ENCODE data around the gene CHAF1B. TPM values are rescaled to one million over a fixed set of nuclear protein-coding genes. Genes with fewer than 3 reads are reported as not detected.
"Not testable (repeated sequence)": the region's sequence is repeated elsewhere in the genome, so short reads cannot be mapped to it uniquely, and the experiment has no call there.

CHAF1B gene
- total RNA-seq, 2 experiments from 2014 or later, result 30.9 to 34.7 TPM

DNA sequence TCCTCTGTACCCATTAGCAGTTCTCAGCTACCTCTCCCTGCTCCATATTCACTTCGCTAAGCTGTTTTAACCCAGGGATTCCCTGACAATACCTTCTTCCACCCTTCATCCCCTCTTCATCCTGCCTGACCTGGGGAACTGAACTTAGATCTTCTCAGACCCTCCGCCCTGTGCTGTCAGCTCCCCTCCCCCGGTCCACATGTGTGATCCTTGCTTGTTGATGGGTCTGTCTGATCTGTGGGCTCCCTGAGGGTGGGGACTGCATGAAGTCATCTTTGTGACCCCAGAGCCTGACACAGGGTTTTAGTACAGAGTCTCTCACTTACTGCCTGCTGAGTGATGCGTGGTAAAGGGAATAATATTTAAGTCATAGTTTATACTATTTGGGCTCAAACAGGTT, 11.8 kb downstream of the CHAF1B start:
- TF ChIP-seq, protein P1, sequence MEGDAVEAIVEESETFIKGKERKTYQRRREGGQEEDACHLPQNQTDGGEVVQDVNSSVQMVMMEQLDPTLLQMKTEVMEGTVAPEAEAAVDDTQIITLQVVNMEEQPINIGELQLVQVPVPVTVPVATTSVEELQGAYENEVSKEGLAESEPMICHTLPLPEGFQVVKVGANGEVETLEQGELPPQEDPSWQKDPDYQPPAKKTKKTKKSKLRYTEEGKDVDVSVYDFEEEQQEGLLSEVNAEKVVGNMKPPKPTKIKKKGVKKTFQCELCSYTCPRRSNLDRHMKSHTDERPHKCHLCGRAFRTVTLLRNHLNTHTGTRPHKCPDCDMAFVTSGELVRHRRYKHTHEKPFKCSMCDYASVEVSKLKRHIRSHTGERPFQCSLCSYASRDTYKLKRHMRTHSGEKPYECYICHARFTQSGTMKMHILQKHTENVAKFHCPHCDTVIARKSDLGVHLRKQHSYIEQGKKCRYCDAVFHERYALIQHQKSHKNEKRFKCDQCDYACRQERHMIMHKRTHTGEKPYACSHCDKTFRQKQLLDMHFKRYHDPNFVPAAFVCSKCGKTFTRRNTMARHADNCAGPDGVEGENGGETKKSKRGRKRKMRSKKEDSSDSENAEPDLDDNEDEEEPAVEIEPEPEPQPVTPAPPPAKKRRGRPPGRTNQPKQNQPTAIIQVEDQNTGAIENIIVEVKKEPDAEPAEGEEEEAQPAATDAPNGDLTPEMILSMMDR (IDR thresholded peaks at IDR 0.05), result no peak
- no peak for DNase-seq
- H3K36me3 Mint-ChIP-seq (ENCODE audit: low read depth), result peaks cover 56% of the 10 kb centered on the region
- H3K9me3 Mint-ChIP-seq, result peaks cover 2% of the 10 kb centered on the region
- POLR2A ChIA-PET, result interaction anchor here (1.2 kb wide), 1 partner anchor 9 kb away, joined by 4 read pairs; no protein-coding TSS in a partner anchor
- H3K4me1 Mint-ChIP-seq (ENCODE audit: low read depth), result no peaks in the 10 kb centered on the region
- CTCF ChIA-PET, result no interaction called here
- H3K27me3 Mint-ChIP-seq, result no peaks in the 10 kb centered on the region
- no peak overlapping the region for H3K4me3 Mint-ChIP-seq
- intact Hi-C loops (cut with micrococcal nuclease), result no loop called here
- H3K27ac Mint-ChIP-seq, result no peak overlapping the region
- ATAC-seq, result no peak

DNA sequence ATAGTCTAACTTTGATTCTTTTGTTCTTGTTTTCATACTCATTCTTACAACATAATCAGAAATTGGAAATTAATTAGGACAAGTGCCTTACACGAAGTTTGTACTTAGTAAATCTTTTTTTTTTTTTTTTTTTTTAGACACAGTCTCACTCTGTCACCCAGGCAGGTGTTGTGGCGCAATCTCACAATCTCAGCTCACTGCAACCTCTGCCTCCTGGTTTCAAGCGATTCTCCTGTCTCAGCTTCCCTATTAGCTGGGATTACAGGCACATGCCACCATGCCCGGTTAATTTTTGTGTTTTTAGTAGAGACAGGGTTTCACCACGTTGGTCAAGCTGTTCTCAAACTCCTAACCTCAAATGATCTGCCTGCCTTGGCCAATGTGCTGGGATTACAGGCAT, 12.4 kb downstream of the CHAF1B start:
- intact Hi-C loops (cut with micrococcal nuclease), result no loop called here
- no peak for DNase-seq
- Mint-ChIP-seq H3K4me3 (no peak overlapping the region), H3K27ac (no peak overlapping the region), H3K4me1 (ENCODE audit: low read depth) (no peaks in the 10 kb centered on the region), H3K27me3 (no peaks in the 10 kb centered on the region), H3K9me3 (no peaks in the 10 kb centered on the region), H3K36me3 (ENCODE audit: low read depth) (peaks cover 54% of the 10 kb centered on the region)
- POLR2A ChIA-PET, result interaction anchor here (1.2 kb wide), 1 partner anchor 9 kb away, joined by 4 read pairs; no protein-coding TSS in a partner anchor
- ATAC-seq, result no peak
- TF ChIP-seq, protein P1 (IDR thresholded peaks at IDR 0.05), result no peak
- CTCF ChIA-PET, result no interaction called here

DNA sequence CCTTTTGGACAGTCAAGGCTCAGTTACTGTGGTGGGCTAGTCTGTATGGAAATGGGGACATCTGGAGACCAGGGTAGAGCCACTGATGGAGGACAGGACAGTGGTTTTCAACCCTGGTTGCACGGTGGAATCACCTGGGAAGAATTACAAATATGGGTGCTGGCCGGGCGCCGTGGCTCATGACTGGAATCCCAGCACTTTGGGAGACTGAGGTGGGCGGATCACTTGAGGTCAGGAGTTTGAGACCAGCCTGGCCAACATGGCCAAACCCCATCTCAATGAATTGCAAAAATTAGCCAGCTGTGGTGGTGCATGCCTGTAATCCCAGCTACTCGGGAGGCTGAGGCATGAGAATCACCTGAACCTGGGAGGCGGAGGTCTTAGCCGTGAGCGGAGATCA, 14.5 kb downstream of the CHAF1B start:
- CTCF ChIA-PET; H3K4me1 Mint-ChIP-seq (ENCODE audit: low read depth); H3K27ac Mint-ChIP-seq; intact Hi-C loops (cut with micrococcal nuclease); ATAC-seq; H3K9me3 Mint-ChIP-seq; DNase-seq; H3K4me3 Mint-ChIP-seq; H3K27me3 Mint-ChIP-seq: not testable (repeated sequence)
- POLR2A ChIA-PET, result interaction anchor here (1.5 kb wide), 1 partner anchor 9 kb away, joined by 5 read pairs; no protein-coding TSS in a partner anchor
- peaks cover 50% of the 10 kb centered on the region for H3K36me3 Mint-ChIP-seq (ENCODE audit: low read depth)

DNA sequence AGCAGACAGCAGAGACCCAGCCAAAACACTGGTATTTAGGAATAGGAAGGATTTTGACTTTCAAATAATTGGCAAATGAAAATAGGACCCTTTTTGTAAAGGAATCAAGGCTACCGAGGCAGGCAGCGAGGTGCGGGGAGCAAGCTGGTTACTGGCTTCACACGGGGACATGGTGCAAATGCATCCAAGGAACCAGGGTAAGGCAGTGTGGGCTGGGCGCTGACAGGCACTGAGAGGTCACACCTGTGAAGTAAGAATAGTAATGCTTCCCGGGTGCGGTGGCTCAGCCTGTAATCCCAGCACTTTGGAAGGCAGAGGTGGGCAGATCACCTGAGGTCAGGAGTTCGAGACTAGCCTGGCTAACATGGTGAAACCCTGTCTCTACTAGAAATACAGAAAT, 15.5 kb downstream of the CHAF1B start:
- no peak for DNase-seq
- H3K27ac Mint-ChIP-seq, result no peak overlapping the region
- H3K27me3 Mint-ChIP-seq, result no peaks in the 10 kb centered on the region
- no peak for ATAC-seq
- H3K9me3 Mint-ChIP-seq, result no peaks in the 10 kb centered on the region
- peaks cover 49% of the 10 kb centered on the region for H3K36me3 Mint-ChIP-seq (ENCODE audit: low read depth)
- TF ChIP-seq, protein P1 (IDR thresholded peaks at IDR 0.05), result no peak
- no peak overlapping the region for H3K4me3 Mint-ChIP-seq
- no peaks in the 10 kb centered on the region for H3K4me1 Mint-ChIP-seq (ENCODE audit: low read depth)
- CTCF ChIA-PET, result no interaction called here
- intact Hi-C loops (cut with micrococcal nuclease), result no loop called here
- POLR2A ChIA-PET, result no interaction called here

DNA sequence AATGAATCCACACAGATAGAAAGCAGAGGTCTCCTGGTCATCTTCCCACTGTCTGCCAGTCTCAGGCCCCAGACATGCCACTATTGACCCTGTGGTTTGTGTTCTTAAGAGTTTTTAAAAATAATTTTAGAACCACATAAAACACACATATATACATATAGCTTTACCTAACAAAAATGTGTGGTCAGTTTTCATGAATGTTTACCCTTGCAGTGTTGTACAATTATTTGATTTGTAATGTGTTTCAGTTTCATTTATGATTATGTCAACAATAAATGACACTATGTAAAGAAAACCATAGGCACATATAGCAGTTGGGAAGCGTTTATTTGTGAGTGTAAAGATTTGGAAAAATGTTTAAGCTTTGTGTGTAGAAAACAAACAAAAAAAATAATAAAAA, 17.1 kb downstream of the CHAF1B start:
- CTCF ChIA-PET, result interaction anchor here (0.9 to 1.3 kb wide), 4 partner anchors 8 to 17 kb away, joined by 3 read pairs; no protein-coding TSS in a partner anchor
- TF ChIP-seq, protein P1 (IDR thresholded peaks at IDR 0.05), result no peak
- intact Hi-C loops (cut with micrococcal nuclease), result no loop called here
- H3K27me3 Mint-ChIP-seq, result no peaks in the 10 kb centered on the region
- H3K27ac Mint-ChIP-seq, result no peak overlapping the region
- no peaks in the 10 kb centered on the region for H3K4me1 Mint-ChIP-seq (ENCODE audit: low read depth)
- peaks cover 42% of the 10 kb centered on the region for H3K36me3 Mint-ChIP-seq (ENCODE audit: low read depth)
- no peaks in the 10 kb centered on the region for H3K9me3 Mint-ChIP-seq
- no peak overlapping the region for H3K4me3 Mint-ChIP-seq
- no peak for ATAC-seq
- DNase-seq, result no peak
- POLR2A ChIA-PET, result interaction anchor here (0.6 to 0.8 kb wide), 2 partner anchors 11 to 32 kb away, joined by 3 read pairs; no protein-coding TSS in a partner anchor

DNA sequence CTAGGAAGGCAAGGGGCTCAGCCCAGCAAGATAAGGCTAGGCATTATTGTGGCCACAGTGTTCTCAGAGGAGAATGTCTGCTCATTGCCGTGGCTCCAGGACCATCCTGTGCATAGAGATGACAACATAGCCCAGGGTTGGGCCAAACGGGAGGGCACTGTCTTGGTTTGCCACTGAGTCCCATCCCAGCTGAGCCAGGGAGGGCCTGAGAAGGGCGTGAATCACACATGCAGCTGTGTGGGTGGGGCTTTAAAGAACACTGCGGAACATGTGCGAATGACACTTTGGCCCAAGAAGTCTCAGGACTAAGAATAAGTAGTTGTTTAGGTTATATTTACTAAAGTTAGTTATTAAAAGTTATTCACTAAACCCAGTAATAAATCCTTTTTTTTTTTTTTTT, 18.5 kb downstream of the CHAF1B start:
- Mint-ChIP-seq H3K4me3 (no peak overlapping the region), H3K9me3 (no peaks in the 10 kb centered on the region), H3K36me3 (ENCODE audit: low read depth) (peaks cover 43% of the 10 kb centered on the region), H3K27ac (no peak overlapping the region), H3K27me3 (no peaks in the 10 kb centered on the region), H3K4me1 (ENCODE audit: low read depth) (no peaks in the 10 kb centered on the region)
- intact Hi-C loops (cut with micrococcal nuclease), result no loop called here
- ChIA-PET POLR2A (no interaction called here), CTCF (no interaction called here)
- no peak for DNase-seq
- no peak for ATAC-seq
- TF ChIP-seq, protein P1 (IDR thresholded peaks at IDR 0.05), result no peak

Measured in activated CD8-positive, alpha-beta T cell treated with anti-CD3 and anti-CD28 coated beads for 36 hours (primary cell).